ENCODE data around the gene OTUD5.
"Not testable (repeated sequence)": the region's sequence is repeated elsewhere in the genome, so short reads cannot be mapped to it uniquely, and the experiment has no call there.

Gene OTUD5, protein sequence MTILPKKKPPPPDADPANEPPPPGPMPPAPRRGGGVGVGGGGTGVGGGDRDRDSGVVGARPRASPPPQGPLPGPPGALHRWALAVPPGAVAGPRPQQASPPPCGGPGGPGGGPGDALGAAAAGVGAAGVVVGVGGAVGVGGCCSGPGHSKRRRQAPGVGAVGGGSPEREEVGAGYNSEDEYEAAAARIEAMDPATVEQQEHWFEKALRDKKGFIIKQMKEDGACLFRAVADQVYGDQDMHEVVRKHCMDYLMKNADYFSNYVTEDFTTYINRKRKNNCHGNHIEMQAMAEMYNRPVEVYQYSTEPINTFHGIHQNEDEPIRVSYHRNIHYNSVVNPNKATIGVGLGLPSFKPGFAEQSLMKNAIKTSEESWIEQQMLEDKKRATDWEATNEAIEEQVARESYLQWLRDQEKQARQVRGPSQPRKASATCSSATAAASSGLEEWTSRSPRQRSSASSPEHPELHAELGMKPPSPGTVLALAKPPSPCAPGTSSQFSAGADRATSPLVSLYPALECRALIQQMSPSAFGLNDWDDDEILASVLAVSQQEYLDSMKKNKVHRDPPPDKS

DNA sequence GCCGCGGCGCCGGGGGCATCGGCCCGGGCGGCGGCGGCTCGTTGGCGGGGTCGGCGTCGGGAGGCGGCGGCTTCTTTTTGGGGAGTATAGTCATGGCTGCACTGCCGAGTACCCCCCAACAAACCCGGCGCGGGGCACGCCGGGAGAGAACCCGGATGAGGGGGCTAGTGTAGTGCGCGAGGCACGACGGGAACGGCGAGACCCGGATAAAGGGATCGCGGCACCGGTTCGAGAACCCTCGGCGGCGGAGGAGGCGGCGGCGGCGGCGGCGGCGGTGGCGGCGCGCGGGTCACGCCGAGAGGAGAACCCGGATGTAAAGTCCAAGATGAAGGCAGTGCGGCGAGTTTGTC is at the start of gene OTUD5:
Gene OTUD5 (minus strand): TSS at position 131 of the 350 bp plus-strand sequence. CDS start 37 bp downstream, at position 94.
- DNase-seq = peak; percentile 46

DNA sequence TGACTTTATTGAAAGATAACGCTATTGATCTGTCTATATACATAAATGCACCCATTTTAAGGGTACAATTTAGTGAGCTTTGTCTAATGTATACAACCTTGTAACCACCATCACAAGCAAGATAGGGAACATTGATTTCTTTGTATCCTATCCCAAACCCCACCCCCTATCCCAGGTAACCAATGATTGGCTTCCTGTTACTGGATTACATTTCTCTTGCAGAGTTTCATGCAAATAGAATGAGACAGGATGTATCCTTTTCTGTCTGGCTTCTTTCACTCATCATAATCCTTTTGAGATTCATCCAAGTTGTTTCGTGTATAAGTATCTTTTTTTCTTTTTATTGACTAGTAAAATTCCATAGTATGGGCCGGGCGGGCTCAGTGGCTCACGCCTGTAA is 46.3 kb upstream of the OTUD5 start:
- DNase-seq = no peak

DNA sequence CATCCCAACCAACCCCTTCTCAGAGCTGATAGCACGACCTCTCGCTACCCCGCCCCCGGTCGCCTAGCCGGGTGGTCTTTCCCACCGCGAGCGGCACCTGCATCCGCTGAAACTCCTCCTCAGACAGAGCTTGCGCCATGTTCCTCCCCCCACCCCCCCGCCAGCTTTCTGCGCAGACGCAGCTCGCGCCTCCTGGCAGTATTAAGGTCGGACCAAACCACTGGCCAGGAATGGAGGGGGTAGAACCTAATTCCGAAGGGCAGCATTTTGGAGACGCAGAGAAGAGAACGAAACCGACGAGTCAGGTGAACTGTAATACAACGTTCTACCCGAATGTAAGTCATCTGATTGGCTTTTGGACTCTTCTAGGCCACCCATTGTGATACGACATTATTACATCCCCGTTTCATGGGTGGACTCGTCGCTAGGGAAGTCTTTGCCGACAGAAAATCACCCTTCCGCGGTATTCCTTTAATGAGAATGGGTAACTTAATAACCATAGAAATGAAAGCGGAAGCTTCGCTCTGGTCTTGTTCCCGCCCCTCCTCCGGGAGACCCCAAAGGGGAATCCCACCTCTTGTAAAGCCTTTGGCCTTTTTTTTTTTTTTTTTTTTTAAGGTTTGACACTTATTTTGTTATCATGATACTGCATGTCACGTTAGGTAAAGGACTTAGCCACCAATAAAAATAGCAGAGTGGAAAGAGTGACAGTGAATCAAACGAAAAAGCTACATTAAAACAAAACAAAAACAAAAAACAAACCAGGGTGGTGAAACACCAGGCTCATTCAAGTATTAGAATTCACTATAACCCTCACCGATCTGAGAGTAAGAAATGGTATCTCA is 44.9 kb upstream of the OTUD5 start, which contains the start of gene GRIPAP1:
Gene GRIPAP1 (minus strand): TSS at position 174 of the 845 bp plus-strand sequence. CDS start 35 bp downstream, at position 139.
- peak; percentile 60 for DNase-seq

DNA sequence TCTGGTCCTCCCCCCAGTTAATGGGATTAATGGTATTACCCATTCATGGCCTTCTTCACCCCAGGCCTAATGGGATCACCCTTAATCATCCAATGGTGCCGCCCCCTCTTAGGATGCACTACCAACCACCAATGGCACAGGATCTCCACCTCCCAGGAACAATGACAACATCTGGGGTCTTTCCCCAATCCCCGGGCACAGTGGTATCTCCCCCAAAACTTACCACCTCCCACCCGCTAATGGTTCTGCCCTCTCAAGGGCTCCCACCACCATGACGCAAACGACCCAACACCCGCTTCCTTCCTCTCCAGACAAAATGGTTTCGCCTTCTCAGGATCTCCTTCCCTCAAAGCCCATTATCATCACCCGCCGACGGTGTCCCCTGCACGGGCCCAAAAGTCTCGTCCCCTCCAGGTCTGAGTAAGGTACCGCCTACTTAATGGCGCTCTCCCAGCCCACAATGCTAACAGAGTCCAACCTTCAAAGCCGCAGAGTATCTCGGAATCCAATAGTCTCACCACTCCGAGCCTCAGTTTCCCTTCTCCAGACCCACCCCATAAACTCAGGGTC is 44.2 kb upstream of the OTUD5 start:
- peak; percentile 26 for DNase-seq

DNA sequence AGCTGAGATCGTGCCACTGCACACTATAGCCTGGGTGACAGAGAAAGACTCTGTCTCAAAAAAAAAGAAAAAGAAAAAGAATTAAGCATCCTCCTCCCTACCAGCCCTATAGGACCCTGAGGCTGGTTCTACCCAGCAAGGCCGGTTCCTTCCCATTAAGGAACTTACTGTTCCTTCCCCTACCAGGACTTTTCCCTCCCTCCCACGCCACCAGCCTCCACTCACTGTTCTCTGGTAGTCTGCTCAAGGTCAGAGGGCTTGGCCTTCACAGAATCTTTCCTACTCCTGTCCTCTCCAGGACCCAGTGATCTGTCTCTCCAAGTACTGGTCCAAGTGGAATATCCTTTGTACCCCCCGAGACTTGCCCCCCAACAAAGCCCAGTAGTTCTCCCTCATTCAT is 43.2 kb upstream of the OTUD5 start:
- no peak for DNase-seq

DNA sequence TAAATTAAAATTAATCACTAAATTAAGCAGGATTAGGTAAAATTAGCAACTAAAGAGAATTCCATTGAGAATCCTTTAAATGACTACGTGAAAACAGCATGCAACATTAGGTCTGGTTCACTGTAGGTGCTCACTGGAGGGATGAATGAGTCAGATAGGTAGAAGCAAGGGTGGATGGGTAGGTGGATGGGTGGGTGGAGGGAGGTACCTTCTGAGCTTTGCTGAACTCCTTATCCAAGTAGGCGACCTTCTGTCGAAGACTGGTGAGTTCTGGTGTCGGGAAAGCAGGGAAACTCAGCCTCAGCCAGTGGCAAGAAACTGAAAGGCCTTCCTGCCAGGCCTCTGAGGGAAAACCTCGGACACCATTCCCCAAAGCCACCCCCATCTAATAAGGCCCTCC is 41.6 kb upstream of the OTUD5 start:
- peak; percentile 5 for DNase-seq

DNA sequence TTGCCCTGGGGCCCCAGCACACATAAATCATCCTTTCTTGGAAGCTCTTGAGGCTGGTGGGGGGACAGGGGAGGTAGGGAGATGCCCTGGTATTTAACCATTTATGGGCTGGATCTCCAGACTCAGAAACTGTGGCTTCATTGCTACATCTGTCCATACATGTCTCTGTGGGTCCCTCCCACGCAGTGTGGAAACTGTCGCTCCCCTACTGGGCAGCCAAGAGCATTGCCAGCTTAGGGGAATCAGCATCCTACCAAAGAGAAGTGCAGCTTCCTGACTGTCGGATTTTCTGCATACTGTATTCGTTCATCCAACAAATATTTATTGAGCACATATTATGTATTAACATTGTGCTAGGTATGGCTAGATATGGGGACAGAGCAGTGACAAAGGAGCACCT is 41.0 kb upstream of the OTUD5 start:
- DNase-seq = no peak

DNA sequence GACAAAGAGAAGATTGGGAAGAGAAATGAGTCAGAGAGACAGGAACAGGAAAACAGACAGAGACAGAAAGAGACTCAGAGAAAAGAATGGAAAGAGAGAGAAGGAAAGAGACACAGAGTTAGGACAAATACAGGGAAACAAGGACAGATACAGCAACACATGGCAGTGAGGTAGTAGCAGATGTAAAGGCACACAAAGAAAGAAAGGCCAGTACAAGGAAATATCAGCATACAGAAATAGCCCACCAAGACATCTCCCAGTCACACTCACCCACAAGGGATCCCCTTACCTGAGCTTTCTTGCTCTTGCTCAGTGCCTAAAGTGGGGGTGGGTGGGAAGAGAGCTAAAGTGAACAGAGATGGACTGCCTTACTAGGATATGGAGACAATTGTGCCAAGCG is 40.5 kb upstream of the OTUD5 start:
- DNase-seq = no peak

DNA sequence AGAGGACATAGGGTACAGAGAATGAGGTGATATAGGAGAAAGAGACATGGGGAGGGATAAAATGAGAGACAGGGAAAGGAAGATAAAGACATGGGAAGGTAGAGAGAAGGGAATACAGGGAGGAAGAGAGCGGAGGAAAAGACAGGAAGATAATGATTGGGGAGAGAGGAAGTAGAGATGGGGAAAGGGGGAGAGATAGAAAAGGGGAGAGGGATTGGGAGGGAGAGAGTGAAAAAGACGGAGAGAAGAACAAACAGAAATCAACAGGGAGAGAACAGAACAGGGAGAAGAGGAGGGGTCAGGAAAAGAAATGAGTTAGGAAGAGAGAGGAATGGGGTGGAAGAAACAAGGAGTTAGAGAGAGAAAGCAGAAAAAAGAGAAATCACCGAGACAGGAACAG is 40.0 kb upstream of the OTUD5 start:
- DNase-seq = no peak

DNA sequence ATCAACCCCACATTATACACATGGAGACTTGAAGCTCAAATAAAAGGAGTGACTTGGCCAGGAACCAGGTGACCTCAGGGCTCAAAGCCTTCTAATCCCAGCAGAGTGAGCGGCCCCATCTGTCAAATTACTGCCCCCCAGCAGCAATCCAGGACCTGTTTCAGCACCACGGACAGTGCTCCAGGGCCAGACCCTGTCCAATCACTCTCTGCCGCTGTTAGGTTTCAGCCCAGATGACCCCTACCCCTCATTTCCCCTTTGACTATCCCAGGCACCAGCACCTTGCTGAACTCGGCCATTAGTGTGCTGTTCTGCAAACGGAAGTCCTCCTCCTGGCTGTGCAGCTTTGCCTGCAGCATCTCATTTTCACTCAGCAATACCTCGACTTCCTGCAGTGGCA is 39.6 kb upstream of the OTUD5 start:
- no peak for DNase-seq

DNA sequence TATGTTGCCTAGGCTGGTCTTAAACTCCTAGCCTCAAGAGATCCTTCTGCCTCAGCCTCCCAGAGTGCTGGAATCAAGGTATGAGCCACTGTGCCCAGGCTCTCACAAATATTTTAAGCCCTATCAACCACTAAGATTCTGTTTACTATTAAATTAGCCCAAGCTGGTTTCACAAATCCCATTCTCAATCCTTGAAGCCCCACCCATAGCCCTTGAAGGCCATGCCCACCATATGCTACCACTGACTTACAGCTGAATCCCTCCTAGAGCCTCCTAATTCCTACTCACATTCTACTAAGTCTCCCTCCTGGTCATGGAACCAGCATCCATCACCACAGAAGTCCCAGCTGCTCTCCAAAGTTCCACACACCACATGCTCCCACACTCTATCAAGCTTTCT is 34.9 kb upstream of the OTUD5 start:
- no peak for DNase-seq

DNA sequence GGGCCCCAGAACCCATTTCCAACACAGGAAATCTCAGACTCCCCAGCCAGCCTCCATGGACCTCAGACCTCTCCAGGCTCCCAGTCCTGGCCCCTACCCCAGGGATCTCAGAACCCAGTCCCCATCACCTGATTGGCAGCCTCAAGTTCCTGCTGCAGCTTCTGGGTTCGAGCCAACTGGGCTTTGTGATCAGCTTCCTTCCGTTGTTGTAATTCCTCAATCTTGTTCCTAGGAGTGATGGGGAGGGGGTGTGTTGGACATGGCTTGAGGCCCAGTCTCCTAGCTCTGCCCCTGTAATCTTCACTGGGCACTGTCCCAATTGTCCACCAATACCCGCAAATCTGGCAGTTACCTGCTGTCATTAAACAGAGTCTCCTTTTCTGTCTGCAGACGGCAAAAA is 32.1 kb upstream of the OTUD5 start:
- DNase-seq = no peak

DNA sequence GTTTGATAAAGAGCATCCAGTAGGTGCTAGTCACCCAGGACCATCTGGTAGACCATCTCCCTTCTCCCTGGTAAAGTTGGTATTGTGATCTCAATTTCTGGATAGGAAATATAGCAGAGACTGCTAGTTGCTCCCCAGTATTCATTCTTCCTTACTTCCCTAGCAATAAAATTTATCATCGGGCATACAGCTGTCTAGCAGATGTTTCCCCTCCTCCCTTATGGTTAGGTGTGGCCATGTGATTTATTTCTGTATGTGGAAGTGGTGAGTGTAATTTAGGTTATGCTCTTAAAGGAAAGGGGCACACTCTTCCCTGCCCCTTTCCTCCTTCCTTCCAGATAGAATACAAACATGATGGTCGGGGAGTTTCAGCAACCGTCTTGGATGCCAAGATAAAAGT is 26.5 kb upstream of the OTUD5 start:
- no peak for DNase-seq

DNA sequence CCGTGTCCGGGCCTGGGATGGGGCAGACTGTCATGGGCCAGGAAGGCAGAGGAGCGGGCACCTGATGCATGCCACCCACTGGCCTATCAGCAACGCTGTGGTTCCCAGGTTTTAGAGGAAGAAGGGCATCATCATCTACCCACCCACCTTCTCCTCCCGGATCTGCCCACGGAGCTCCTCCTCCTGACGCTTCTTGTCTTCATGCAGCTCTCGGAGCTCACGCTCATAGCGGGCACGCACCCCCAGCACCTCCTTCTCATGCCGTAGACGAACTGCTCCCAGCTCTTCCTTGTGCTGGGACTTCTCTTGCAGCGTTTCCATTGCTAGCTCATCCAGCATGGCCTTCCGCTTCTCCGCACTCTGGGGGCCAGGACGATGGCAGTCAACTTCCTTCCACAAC is 25.7 kb upstream of the OTUD5 start:
- DNase-seq = no peak

DNA sequence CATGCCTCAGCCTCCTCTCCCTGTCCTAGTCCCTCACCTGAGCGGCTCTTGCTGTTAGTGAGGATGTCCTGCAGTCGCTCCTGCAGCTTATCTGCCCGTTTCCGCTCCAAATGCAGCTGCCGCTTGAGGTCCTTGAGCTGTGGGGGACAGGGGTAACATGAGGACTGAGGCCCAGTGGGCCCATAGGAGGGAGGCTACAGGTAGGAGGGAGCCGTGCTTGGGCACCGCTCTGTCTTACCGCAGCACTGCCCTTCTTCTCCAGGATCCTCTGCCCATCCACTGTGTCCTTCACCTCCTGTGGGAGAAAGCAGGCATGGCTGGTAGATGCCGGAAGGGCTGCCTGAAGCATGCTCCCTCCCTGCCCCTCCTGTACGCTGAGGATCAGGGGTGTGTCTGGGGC is 23.8 kb upstream of the OTUD5 start:
- DNase-seq = no peak

DNA sequence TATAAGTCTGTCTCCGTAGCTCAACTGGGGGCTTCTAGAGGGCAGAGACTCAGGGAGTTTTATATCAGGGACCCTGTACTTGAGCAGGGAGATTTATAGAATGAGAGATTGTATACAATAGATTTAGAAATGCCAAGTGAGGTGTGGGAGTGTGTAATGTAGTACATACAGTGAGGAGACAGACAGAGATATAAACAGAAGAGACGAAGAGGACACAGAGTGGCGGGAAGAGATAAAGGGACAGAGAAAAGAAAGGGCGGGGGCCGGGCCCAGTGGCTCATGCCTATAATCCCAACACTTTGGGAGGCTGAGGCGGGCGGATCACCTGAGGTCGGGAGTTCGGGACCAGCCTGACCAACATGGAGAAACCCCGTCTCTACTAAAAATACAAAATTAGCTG is 22.9 kb upstream of the OTUD5 start:
- DNase-seq = not testable (repeated sequence)

DNA sequence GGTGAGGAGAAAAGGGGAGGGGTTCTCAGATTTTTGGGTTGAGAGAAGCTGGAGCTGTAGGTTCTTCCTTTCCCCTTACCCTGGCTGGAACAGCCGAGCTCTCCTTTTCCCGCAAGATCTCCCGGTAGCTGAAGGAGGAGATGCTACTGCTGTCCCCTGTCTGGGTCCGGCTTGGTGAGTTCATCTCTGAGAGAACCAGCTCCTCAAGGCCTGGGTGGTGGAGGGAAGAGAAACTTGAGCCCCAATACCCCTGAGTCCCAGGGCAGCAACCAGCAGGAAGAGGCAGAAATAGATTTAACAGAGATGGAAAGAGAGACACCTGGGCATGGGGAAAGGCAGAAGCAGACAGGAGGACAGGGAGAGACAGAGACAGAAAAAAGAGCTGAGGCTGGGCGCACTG is 20.8 kb upstream of the OTUD5 start:
- DNase-seq = no peak

DNA sequence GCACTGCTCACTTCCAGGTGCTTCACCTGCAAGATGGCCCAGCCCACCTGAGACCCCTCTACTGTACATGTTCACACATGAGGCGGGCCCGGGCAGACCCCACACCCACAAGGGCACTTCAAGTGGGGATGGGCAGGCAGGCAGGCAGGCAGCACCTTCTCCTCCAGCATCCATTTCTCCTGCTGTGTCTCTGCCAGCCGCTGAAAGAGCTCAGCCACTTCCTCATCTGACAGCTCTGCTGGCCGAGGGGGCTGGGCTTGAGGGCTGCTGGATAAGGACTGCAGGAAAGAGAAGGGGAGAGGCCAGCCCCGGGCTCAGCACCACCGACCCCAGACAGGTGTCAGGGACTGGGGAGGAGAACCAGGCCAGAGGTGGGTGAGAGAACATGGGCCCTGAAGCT is 18.7 kb upstream of the OTUD5 start:
- DNase-seq = no peak

DNA sequence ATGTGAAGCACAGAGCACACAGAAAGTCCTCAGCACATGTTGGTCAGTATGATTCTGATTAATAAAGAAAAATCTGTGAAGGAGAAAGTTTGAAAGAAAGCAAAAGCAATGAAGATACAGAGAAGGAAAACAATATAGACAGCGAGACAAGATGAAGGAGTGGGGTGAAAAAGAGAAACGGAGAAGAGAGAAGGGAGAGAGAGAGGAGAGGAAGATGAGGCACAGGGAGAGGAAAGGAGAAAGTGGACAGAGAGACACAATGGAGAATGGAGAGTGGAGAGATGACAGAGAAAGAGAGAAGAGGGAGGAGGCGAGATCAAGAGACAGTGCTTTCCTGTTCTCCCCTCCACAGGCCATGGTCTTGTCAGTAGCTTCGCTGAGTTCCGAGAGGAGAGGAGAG is 18.1 kb upstream of the OTUD5 start:
- no peak for DNase-seq

DNA sequence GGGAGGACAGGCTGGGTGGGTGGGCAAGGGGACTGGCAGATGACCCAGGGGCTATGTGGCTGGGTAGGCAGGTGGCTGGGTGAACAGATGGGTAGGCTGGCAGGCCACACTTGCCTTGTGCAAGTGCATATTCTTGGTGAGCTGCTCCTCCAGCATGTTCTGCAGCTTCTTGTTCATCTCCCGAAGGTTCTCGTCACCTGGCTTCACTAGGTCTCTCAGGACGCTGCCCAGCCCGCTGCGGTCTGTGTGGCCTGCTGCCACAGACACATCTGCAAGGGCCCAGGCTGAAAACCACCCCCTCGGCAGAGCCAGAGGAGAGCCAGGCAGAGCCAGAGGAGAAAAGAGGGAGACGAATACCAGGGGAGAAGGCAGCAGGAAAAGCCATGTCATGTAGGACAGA is 17.6 kb upstream of the OTUD5 start:
- no peak for DNase-seq

DNA sequence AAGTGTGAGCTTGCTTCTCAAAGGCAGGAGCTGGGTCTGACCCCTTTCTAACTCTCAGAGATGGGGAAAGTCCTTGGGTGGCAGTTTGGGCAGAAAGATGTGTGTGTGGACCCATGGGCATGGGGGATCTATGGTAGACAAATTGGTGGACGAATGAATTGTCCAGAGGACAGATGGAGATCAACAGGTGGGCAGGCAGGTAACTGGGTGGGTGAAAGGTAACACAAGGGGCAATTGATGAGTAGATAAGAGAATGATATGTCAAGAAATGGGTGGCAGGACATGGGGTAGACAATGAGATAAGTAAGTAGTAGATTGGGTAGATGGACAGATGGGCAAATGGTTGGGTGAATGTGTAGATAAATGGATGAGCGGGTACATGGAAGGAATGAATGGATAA is 17.2 kb upstream of the OTUD5 start:
- no peak for DNase-seq

DNA sequence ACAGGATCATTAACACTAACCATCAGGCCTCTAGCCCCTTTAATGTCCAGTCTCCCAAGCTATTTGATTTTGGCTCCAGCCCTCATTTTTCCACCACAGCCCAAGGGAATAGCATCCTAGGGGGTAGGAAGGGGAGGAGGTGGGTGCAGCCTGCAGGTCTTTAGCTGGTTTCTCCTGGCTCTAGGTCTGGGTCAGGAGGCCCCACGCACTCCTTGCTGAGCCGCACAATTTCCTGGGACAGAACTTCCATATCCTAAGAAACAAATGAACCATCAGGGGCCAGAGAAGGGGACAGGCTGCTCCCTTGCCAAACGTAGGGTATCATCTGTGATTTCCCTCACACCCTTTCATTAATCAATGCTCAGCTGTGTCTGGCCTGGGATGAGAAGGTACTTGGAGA is 16.6 kb upstream of the OTUD5 start:
- no peak for DNase-seq
